NCI-H510A treated with DMSO at 0.1 percent for 48 hours (cell line): ENCODE results near the gene PRKCA.
"Not testable (repeated sequence)": the region's sequence is repeated elsewhere in the genome, so short reads cannot be mapped to it uniquely, and the experiment has no call there.

Experiments used
- DNase-seq: peaks from one replicate; lab custom pipeline; 2025; lab: John Stamatoyannopoulos, UW

PRKCA gene

DNA sequence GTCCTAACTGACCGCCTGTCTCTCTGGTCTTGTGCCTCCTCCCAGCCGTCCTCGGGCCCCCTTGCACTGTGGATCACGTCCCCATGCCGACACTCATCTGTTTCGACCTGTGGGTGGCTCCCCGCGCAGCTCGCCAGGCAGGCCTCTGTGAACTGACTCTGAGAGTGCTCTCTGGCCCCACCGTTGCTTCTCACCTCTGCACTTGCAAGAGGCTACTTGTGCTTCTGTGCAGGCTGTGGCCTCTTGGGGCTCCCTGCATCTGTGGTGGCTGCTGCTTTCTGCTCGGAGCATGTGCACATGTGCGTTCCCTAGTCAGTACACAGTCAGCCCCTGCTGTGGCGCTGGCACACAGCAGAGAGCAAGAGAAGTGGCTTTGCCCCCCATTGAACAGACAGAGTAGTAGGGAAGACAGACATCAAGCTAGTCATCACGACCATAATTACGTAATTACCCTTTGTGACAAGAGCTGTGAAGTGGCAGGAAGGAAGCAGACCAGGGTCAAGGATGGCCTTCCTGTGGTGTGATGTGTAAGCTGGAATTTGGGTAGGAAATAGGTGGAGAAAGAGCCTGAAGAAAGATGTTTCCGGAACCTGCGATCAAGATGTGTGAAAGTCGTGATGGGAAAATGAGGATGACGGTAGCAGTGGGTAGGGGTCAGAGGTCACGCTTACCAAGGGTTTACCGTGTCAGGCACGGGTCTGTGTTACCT is 276.5 kb downstream of the PRKCA start:
- DNase-seq: no peak

DNA sequence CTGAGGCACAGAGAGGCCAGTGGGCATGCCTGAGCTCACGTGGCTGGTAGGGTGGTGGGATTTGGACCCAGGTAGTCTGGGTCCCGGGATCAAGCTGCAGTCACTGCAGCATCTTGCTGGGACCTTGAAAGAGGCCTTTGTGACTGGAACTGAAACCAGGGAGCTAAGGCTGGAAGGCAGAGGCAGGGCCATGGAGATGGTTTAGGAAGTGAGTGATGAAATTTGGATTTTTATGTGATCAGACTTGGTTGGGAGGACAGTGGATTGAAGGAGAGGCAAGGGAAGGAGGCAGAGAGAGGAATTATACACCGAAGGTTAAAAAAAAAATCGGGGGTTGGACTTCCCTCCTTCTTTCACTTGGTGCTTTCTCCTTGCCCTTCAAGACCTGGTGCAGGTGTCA is 277.1 kb downstream of the PRKCA start:
- no peak for DNase-seq

DNA sequence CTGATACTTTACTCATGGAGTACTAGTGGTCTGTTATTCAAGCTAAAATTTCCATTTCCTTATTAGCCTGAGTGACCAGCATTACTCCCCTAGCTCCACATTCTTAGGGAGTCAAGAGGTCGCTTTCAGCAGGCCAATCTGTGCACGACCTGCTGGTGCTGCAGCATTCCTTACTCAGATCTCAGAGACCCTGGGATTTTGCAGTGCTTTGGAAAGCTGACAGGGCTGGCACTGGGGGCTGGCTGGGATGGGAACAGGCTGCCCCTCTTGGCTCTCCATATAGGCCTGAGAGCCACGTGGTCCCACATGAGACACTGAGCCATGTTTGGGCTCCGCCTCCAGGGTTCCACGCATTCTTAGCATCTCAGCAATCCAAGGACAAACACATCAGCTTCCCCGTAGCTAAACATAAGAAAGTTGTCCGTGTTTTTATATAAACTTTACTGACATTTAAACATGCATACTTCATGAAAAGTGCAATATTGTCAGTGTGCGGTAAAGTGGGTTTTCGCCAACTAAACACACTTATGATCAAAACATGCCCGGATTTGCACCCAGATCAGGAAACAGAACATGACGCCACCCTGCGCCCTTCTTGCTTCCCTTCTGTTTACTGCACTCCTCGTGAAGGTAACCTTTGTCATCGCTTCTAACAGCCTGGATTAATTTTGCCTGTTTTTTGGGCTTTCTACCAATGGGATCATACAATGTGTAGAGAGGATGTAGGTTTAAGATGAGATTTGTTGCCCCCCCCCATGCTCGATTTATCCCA is 278.0 kb downstream of the PRKCA start:
- DNase-seq: no peak

DNA sequence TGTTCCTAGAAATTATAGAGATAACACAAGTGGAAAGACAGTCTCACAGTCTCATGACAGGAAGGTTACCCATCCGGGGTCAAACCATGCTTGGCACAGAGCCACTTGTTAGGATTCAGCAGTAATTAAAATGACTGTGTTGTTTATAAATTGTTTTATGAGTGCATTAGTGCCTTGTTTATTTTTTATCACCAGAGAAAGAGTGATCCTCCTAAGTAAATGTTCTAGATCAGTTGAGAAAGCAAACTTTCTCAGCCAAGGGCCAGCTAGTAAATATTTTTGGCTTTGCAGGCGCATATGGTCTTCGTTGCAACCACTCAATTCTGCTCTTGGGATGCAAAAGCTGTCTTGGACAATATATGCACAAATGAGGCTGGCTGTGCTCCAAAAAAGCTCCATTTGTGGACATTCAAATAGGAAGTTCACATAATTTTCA is 278.6 kb downstream of the PRKCA start:
- DNase-seq: peak; percentile 16

DNA sequence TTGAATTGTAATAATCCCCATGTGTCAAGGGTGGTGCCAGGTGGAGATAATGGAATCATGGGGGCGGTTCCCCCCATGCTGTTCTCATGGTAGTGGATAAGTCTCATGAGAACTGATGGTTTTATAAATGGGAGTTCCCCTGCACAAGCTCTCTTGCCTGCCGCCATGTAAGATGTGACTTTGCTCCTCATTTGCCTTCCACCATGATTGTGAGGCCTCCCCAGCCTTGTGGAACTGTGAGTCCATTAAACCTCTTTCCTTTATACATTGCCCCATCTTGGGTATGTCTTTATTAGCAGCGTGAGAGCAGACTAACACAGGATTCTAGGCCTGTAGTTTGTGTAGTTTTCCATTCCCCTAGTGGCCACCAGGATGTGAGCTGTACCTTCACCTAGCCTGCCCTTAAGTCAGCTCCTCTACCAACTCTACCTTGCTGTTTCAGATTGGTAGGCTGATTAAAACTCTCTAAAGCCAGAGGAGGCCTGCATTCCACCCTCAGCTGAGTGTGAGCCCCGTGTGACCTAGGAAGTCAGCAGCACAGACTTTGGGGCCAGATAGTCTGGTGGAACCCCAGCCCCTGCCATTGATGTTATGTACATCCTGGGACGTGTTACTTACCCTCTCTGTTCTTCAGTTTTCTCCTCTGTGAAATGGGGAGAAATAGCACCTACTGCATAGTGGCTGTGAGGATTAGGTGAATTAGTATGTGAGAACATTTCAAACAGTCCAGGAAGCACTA is 280.1 kb downstream of the PRKCA start:
- no peak for DNase-seq

DNA sequence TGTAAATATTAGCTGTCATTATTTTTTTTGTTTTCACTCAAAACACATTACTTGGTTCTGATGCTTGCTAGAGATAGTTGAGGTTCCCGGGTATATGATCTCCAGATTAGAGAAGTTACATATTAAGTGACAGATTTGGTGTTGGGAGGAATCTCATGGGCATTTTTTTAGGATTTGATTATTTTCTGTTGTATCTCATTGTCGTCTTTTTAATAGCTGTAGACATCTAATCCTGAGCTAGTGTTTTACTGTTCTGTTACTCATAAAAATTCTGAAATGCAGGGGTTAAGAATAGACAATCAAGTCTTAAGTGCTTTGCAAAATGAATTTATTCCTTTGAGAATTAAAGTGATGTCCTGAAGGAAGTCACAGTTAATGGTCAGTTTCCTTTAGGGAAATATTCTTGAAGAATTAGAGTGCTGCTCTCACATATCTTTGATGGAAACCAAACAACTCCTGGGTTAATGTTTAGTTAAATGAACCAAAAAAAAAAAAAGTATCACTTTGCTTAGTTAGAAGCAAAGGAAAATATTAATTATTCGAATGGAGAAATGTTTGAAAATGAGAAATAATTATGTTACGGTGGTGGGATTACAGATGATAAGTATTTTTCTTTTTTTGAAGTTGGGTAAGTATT is 280.8 kb downstream of the PRKCA start:
- no peak for DNase-seq

DNA sequence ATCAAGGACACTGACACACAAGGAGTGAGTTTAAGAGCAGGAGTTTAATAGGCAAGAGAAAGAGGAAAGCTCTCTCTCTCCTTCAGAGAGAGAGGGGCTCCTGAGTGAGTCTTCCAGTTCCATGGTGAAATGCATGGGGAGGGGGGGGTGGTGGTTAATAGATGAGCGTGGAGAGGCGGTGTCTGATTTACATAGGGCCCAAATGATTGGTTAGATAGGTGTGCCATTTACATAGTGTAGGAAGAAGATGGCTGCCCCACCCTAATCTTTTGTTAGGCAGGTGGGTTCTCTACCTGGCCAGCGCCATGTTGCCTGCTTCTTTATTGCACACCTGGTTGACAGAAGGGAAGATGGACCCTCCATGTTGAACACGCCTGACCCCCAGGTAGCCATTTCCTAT is 282.5 kb downstream of the PRKCA start:
- no peak for DNase-seq

DNA sequence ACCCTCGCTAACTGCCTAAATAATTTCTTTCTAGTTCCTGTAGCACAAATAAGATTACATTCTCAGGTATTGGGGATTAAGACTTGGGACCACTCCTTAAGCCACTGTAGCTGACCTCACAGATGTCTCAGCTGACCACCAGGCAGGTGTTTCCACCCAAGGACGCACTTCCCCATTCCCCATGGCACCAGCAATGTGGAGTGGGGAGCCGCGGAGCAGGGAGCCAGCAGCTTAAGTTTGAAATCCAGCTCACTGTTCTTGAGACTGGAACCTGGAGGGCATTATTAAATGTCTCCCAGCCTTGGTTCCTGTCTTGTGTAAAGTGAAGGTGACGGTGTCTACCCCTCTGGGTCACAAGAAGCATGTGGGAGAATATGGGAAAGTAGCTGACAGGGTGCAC is 283.1 kb downstream of the PRKCA start:
- DNase-seq: no peak

DNA sequence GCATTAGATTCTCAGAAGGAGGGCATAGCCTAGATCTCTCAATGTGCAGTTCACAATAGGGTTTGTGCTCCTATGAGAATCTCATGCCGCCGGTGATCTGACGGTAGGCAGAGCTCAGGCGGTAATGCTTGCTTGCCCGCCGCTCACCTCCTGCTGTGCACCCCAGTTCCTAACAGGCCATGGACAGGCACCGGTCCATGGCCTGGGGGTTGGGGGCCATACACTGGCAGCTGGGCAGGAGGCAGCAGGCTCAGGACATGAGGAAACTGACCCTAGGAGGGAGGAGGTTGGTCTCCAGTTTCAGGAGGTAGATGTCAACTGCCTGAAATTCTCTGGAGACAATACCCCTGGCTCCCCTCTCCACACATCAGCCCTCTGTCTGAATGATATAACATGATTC is 287.5 kb downstream of the PRKCA start:
- DNase-seq: no peak

DNA sequence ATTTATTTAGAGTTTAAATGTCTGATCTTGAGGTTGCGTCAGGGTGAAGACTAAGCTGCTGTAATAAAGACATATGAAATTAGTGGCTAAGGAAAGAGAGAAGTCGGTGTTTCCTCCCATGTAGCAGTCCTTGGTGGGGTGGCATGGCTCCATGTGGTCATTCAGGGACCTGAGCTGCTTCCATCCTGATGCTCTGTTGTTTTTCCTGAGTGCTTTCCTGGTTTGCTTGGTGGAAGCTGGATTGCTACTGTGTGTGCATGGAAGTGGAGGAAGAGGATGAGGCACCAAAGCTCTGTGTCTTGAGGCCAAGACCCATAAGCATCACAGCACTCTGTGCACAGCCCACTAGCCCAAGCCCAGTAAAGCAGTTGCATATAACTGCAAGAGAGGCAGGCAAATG is 290.7 kb downstream of the PRKCA start:
- DNase-seq: no peak

DNA sequence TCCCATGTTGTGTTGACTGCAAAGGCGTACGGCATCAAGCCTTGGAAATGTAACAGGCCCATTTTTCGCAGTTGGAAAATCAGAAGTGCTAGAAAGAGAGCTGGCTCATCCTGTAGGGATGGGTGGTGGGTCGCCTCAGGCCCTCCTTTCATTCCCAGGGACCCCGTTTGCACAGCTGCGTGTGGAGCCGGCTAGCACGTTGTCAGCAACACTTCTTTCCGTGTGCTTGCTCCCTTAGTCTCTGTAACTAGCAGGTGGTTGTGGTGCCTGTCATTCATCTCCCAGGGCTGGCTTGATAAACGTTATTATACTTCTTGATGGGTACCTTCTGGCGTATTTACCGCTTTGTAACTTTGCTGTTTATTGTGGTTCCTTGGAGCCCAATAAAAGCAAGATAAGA is 293.5 kb downstream of the PRKCA start:
- DNase-seq: no peak

DNA sequence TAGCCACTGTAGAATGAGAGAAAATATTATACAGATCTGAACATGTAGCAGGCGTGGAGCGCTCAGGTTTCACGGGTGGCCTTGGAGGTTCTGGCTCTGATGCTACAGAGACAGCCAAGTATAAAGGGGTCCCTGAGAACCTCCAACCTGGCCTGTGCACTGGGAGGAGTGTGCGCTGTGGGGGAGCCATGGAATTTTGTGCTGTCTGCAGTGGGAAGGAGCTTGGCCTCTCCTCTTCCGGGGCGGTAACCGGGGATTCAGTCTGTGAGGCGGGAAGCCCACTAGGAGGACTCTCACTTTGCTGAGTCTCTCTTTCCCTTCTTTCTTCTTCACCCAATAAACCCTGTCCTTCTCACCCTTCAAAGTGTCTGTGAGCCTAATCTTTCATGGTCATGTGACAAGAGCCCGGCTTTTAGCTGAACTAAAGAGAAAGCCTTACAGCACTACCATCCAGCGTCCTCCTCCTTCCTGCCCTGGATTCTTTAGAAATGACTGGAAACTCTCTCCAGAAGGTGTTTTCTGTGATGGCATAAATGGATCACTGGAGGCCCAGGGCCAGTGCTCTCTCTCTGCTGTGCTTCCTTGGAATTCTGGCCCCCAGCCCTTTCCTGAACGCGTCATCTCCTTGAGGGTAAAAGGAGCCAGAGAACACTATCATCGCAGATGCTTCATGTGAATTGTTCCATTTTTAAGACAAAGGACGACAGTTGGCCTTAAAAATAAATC is 300.4 kb downstream of the PRKCA start:
- no peak for DNase-seq

DNA sequence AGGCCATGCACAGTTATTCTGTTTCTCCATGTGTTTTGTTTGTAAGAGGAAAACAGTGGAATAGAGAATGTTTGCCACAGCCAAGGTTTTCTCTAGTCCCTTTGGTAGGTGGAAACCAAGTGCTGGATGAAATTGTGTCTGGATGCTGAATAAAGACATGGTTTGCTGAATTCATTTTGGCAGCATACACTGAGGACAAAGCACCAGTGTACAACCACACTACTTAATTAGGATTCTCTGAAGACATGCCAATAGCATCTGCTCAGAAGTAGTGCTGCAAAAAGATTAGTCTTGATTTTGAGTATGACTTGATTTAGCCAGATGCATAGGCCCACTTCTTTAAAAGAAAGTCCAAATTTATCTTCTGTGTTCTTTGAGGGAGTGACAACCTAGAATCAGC is 302.0 kb downstream of the PRKCA start:
- DNase-seq: no peak

DNA sequence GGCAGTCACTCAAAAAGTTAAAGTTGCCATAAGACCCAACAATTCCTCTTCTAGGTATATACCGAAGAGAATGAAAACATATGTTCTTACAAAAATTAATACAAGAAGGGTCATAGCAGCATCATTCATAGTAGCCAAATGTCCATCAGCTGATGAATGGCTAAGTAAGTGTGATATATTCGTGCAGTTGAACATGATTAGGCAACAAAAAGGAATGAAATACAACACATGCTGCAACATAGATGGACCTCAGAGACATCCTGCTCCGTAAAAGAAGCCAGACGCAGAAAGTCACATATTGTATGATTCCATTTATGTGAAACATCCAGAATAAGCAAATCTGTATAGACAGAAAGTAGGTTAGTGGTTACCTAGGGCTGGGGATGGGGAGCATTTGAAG is 303.1 kb downstream of the PRKCA start:
- no peak for DNase-seq

DNA sequence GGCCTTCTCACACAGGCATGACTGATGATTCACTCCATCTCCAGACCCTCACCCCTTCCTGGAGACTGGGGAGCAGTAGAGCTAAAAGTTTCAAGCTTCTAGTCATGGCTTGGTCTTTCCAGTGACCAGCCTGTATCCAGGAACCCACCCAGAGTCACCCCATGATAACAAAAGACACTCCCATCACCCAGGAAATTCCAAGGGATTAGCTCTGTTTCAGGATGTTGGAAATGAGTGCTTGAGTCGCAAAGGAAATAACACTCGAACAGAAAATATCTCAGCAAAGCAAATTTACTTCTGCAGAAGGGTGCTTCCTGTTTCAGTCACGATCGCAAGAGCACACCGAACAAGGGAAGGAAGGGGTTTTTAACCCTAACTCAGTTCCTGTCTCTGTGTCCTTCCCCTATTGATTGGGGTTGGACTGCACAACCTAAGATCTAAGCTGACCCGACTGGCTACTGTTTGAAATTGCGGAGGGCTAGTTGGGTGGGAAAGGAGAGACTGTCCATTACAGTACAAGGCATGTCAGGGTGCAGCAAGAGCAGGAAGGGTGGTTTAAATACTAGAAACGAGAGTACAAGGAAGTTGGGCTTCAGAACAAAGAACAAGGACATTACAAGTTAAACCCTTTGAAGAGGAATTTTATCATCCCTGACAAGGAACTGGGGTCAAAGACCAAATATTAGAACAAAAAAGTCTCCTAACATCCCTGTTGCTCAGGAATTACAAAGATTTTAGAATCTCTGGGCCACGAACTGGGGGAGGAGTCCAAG is 308.1 kb downstream of the PRKCA start:
- no peak for DNase-seq

DNA sequence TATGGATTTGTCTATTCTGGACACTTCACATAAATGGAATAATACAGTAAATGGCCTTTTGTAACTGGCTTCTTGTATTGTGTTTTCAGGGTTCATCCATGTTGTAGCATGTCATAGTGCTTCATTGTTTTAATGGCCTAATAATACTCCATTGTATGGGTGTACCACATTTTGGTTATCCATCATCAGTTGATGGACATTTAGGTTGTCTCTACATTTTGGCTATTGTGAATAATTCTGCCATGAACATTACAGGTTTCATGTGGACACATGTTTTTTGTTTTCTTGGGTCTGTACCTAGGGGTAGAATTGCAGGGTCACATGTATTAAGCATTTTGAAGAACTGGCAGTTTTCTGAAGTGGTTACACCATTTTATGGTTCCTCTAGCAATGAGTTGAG is 309.0 kb downstream of the PRKCA start:
- DNase-seq: no peak

DNA sequence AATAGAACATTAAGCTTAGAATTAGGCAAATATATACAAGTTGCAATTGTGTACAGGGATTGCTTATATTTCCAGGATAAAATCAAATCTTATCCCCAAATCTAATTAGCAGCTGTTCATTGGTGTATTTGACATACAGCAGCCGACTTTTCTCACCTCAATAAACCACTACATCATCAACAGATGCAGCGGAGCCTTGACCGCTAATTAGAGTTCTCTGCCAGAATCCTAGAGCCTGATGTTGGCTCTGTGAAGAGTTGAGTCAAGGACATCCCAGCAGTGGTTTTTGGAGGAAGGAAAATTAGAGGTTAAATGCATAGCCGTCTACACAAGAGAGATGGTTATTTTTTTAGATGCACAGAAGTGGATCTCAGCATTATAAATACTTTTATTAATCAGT is 310.6 kb downstream of the PRKCA start:
- no peak for DNase-seq

DNA sequence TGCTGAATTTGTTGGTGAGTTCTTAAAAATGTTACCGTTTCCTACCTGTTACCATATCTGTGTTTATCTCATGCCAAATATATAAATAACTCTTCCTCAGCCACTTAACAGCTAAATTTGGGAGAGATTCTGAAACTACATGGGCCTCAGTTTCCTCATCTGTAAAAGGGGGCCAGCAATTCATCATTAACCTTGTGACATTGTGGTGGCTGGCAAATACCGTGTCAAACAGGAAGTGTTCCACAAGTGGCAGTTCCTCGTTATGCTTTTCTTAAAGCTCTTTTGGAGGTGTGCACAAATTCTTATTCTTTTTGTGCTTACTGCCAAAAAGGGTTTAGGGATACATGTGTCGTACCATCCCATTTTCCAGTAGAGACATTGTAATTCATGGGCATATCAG is 312.1 kb downstream of the PRKCA start:
- no peak for DNase-seq

DNA sequence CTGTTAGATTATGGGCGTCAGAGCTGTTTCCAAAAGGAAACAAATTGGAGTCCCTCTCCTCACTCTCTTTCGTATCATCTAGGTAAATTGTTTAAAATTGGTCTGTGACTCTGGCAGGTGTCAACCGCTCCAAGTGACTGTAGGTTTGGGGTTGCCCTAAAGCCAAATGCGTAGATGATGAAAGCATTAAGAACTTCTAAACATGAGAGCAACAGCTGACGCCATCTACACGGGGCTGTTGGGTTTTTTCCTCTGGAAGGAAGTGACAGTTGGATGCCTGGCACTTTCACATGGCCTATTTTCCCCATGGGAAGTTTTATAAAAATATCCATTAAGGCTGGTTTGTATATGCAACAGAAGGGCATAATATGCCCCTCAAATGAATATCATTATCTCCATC is 316.8 kb downstream of the PRKCA start:
- no peak for DNase-seq

DNA sequence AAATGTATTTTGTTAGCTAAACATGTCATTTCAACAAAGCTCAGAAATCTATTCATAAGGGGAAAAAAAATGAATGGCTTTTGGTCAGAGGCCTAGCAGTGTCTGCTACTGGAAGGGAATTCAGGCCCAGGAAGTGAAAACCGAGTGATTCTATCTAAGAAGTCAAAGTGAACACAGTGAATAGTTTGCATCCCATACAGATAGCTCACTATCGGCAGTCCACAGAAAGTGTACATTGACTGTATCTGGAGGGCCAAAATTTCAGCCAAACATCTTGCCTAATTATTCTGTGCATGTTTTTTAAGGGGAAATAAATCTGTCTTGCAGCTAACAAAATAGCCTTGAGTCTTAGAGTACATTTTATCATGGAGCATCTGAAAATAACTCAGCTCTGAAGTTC is 318.1 kb downstream of the PRKCA start:
- DNase-seq: no peak

DNA sequence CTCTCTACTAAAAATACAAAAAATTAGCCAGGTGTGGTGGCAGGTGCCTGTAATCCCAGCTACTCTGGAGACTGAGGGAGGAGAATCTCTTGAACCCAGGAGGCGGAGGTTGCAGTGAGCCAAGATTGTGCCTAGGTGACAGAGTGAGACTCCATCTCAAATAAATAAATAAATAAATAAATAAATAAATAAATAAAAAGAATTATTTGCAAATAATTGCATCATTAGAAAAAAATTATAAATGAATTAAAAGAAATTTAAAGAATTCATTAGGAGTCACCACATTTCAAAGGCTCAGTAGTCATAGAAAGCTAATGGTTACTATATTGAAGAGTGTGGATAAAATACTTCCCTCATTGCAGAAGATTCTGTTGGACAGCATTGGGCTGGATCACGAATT is 322.2 kb downstream of the PRKCA start:
- not testable (repeated sequence) for DNase-seq
